ENCODE measurements around the gene AAMDC. TPM values are rescaled to one million over a fixed set of nuclear protein-coding genes. Genes with fewer than 3 reads are reported as not detected.
"Not testable (repeated sequence)": the region's sequence is repeated elsewhere in the genome, so short reads cannot be mapped to it uniquely, and the experiment has no call there.

The AAMDC gene
- polyA plus RNA-seq, 1 donor from 2014 or later, result 9.7 TPM

DNA sequence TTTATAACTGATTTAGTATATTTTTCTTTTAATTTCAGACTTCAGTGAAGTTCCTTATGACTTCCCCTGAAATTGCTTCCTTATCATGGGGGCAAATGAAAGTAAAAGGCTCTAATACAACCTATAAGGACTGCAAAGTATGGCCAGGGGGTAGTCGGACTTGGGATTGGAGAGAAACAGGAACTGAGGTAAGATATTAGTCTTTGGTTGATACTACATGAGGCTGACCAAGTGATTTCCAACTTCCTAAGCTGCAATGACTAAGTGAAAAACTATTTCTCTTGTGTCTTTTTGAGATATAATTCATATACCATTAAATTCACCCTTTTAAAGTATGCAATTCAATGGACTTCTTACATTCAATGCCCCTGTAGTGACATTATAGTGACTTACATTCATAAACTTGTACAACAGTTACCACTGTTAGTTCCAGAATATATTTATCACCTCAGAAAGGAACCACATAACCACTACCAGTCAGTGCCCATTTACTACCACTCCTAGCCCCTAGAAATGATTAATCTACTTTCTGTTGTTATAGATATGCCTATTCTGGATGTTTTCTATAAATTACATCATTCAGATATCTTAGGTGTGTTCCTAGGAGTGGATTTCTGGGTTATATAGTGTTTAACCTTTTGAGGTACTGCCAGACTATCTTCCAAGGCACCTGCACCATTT is 21.6 kb downstream of the AAMDC start:
- Histone ChIP-seq H3K27me3 (ENCODE audit: insufficient read depth, low read depth, low read length) (no peaks in the 10 kb centered on the region), H2AFZ (ENCODE audit: low read depth, low read length) (no peak overlapping the region), H3K79me2 (replicated peaks; ENCODE audit: insufficient read depth, low read length) (no peaks in the 10 kb centered on the region), H3K9me2 (ENCODE audit: insufficient read depth, low read length) (no peaks in the 10 kb centered on the region), H3K27ac (ENCODE audit: low read length) (no peak overlapping the region), H3K4me3 (ENCODE audit: low read length) (no peak overlapping the region), H3K9ac (ENCODE audit: low read length) (no peak overlapping the region), H4K20me1 (ENCODE audit: insufficient read depth) (no peaks in the 10 kb centered on the region), H3K36me3 (ENCODE audit: insufficient read depth, low read length) (no peaks in the 10 kb centered on the region), H3K4me2 (ENCODE audit: low read length) (no peak overlapping the region), H3K9me3 (ENCODE audit: low read length) (no peaks in the 10 kb centered on the region), H3F3A (ENCODE audit: insufficient read depth, low read length, poor library complexity, severe bottlenecking) (no peaks in the 10 kb centered on the region)
- TF ChIP-seq, protein P1, sequence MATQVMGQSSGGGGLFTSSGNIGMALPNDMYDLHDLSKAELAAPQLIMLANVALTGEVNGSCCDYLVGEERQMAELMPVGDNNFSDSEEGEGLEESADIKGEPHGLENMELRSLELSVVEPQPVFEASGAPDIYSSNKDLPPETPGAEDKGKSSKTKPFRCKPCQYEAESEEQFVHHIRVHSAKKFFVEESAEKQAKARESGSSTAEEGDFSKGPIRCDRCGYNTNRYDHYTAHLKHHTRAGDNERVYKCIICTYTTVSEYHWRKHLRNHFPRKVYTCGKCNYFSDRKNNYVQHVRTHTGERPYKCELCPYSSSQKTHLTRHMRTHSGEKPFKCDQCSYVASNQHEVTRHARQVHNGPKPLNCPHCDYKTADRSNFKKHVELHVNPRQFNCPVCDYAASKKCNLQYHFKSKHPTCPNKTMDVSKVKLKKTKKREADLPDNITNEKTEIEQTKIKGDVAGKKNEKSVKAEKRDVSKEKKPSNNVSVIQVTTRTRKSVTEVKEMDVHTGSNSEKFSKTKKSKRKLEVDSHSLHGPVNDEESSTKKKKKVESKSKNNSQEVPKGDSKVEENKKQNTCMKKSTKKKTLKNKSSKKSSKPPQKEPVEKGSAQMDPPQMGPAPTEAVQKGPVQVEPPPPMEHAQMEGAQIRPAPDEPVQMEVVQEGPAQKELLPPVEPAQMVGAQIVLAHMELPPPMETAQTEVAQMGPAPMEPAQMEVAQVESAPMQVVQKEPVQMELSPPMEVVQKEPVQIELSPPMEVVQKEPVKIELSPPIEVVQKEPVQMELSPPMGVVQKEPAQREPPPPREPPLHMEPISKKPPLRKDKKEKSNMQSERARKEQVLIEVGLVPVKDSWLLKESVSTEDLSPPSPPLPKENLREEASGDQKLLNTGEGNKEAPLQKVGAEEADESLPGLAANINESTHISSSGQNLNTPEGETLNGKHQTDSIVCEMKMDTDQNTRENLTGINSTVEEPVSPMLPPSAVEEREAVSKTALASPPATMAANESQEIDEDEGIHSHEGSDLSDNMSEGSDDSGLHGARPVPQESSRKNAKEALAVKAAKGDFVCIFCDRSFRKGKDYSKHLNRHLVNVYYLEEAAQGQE (IDR thresholded peaks at IDR 0.05; ENCODE audit: borderline replicate concordance), result no peak
- TF ChIP-seq RAD21 (conservative IDR thresholded peaks at IDR 0.05) (no peak), EZH2 (IDR thresholded peaks at IDR 0.05; ENCODE audit: borderline replicate concordance, insufficient read depth, low read length, poor library complexity, severe bottlenecking) (no peak), TAF1 (IDR thresholded peaks at IDR 0.05; ENCODE audit: low read depth) (no peak), SMC3 (conservative IDR thresholded peaks at IDR 0.05; ENCODE audit: poor library complexity) (no peak), EP300 (conservative IDR thresholded peaks at IDR 0.05; ENCODE audit: poor library complexity, severe bottlenecking) (no peak), POLR2AphosphoS5 (IDR thresholded peaks at IDR 0.05) (no peak), MXI1 (conservative IDR thresholded peaks at IDR 0.05; ENCODE audit: poor library complexity, severe bottlenecking) (no peak)
- TF ChIP-seq, protein P2, sequence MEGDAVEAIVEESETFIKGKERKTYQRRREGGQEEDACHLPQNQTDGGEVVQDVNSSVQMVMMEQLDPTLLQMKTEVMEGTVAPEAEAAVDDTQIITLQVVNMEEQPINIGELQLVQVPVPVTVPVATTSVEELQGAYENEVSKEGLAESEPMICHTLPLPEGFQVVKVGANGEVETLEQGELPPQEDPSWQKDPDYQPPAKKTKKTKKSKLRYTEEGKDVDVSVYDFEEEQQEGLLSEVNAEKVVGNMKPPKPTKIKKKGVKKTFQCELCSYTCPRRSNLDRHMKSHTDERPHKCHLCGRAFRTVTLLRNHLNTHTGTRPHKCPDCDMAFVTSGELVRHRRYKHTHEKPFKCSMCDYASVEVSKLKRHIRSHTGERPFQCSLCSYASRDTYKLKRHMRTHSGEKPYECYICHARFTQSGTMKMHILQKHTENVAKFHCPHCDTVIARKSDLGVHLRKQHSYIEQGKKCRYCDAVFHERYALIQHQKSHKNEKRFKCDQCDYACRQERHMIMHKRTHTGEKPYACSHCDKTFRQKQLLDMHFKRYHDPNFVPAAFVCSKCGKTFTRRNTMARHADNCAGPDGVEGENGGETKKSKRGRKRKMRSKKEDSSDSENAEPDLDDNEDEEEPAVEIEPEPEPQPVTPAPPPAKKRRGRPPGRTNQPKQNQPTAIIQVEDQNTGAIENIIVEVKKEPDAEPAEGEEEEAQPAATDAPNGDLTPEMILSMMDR (IDR thresholded peaks at IDR 0.05; ENCODE audit: poor library complexity, severe bottlenecking), result no peak

DNA sequence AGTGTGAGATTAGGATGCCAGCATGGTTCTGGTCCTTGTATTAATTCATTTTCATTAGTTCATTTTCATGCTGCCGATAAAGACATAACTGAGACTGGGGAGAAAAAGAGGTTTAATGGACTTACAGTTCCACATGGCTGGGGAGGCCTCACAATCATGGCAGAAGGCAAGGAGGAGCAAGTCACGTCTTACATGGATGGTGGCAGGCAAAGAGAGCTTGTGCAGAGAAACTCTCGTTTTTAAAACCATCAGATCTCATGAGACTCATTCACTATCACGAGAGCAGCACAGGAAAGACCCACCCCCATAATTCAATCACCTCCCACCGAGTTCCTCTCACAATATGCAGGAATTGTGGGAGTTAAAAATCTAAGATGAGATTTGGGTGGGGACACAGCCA is 22.8 kb downstream of the AAMDC start:
- not testable (repeated sequence) for H3K79me2 ChIP-seq (replicated peaks; ENCODE audit: insufficient read depth, low read length); H3K9ac ChIP-seq (ENCODE audit: low read length); H3K36me3 ChIP-seq (ENCODE audit: insufficient read depth, low read length); H3K27me3 ChIP-seq (ENCODE audit: insufficient read depth, low read depth, low read length); H3K9me3 ChIP-seq (ENCODE audit: low read length); H3K27ac ChIP-seq (ENCODE audit: low read length); H3K4me2 ChIP-seq (ENCODE audit: low read length); H3K4me3 ChIP-seq (ENCODE audit: low read length); H3K9me2 ChIP-seq (ENCODE audit: insufficient read depth, low read length); H4K20me1 ChIP-seq (ENCODE audit: insufficient read depth); H3F3A ChIP-seq (ENCODE audit: insufficient read depth, low read length, poor library complexity, severe bottlenecking); H2AFZ ChIP-seq (ENCODE audit: low read depth, low read length)

All from neural cell (in vitro differentiated cells).